ENCODE data around the gene PDZD2.
"Not testable (repeated sequence)": the region's sequence is repeated elsewhere in the genome, so short reads cannot be mapped to it uniquely, and the experiment has no call there.

PDZD2 gene

DNA sequence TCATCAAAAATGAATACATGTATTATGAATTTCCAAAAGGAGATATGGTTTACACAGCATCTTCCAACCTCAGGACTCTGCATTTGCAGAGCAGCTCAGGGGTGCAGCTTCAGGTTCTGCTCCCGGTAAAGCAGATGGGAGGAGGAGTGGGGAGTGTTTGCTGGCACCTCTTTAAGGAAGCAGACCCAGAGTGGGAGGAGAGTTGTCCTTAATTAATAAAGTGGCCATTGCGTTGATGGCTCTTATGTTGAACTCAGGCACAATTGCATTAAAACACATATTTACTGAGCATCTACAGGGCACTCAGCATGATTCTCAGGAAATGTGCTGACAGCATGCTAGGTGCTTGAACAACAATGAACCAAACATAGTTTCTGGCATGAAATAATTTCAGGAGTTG is 121.0 kb downstream of the PDZD2 start:
- no peak for DNase-seq (ENCODE audit: extremely low spot score)
- ChIA-PET POLR2A (interaction anchor here (0.6 kb wide), 1 partner anchor 16 kb away, joined by 3 read pairs; no protein-coding TSS in a partner anchor), CTCF (no interaction called here)

GRCh38 chr5:31761877-31762276 is 122.9 kb downstream of the PDZD2 start:
- no peak for DNase-seq (ENCODE audit: extremely low spot score)
- ChIA-PET CTCF (interaction anchor here (0.7 to 1.6 kb wide), 2 partner anchors 14 to 177 kb away, joined by 3 read pairs; no protein-coding TSS in a partner anchor), POLR2A (no interaction called here)
- TF ChIP-seq, protein P1, sequence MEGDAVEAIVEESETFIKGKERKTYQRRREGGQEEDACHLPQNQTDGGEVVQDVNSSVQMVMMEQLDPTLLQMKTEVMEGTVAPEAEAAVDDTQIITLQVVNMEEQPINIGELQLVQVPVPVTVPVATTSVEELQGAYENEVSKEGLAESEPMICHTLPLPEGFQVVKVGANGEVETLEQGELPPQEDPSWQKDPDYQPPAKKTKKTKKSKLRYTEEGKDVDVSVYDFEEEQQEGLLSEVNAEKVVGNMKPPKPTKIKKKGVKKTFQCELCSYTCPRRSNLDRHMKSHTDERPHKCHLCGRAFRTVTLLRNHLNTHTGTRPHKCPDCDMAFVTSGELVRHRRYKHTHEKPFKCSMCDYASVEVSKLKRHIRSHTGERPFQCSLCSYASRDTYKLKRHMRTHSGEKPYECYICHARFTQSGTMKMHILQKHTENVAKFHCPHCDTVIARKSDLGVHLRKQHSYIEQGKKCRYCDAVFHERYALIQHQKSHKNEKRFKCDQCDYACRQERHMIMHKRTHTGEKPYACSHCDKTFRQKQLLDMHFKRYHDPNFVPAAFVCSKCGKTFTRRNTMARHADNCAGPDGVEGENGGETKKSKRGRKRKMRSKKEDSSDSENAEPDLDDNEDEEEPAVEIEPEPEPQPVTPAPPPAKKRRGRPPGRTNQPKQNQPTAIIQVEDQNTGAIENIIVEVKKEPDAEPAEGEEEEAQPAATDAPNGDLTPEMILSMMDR (IDR thresholded peaks at IDR 0.05; ENCODE audit: control extremely low read depth, extremely low read depth, low read depth, missing control alignments), result no peak

More for the DNA sequence above, 121.0 kb downstream of the PDZD2 start:
- TF ChIP-seq, protein P1 (IDR thresholded peaks at IDR 0.05; ENCODE audit: control extremely low read depth, extremely low read depth, low read depth, missing control alignments), result no peak

- DNase-seq (ENCODE audit: extremely low spot score), result no peak
- TF ChIP-seq, protein P1 (IDR thresholded peaks at IDR 0.05; ENCODE audit: control extremely low read depth, extremely low read depth, low read depth, missing control alignments), result no peak
- CTCF ChIA-PET, result interaction anchor here (1.6 kb wide), 1 partner anchor 13 kb away, joined by 3 read pairs; no protein-coding TSS in a partner anchor
- POLR2A ChIA-PET, result interaction anchor here (0.6 kb wide), 1 partner anchor 23 kb away, joined by 3 read pairs; no protein-coding TSS in a partner anchor
Observed at GRCh38 chr5:31763424-31763823, 124.5 kb downstream of the PDZD2 start.

GRCh38 chr5:31764687-31765086 is 125.8 kb downstream of the PDZD2 start:
- CTCF ChIA-PET; POLR2A ChIA-PET; DNase-seq (ENCODE audit: extremely low spot score): not testable (repeated sequence)

DNA sequence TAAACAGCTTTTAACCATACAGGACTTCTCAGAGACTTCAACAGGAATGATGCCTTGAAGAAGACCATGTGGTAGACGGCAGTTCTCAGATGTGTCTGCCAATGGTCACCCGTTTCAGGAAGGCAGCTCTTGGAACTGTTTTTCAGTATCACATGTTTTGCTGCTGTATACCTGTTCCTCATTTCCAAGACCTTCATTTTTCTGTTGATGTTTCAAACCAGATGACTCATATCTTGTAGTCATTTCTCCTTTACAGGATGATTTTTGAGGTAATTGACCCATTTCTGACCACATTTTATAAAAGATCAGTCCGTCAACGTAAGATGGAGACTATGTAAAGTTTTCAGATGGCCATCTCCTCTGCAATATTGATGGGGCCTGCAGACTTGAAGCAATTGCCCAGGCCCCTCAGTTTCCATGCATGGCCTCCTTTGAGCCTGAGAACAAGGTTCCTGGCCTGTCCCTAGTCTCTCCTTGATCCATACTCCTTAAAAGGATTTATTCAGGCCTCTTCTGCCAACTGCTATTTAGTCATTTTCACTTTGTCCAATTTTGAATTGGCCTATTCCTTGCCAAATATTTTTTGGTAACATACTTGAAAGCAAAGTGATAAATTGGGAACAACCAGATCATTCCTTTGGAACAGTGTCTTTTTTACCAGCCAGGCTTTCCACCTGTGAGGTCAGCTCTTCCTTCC is 128.6 kb downstream of the PDZD2 start:
- CTCF ChIA-PET, result interaction anchor here (0.8 kb wide), 1 partner anchor 318 kb away, joined by 3 read pairs; no protein-coding TSS in a partner anchor
- DNase-seq (ENCODE audit: extremely low spot score), result no peak

GRCh38 chr5:31768046-31768445 is 129.1 kb downstream of the PDZD2 start:
- ChIA-PET POLR2A (no interaction called here), CTCF (interaction anchor here (0.8 kb wide), 1 partner anchor 317 kb away, joined by 3 read pairs; no protein-coding TSS in a partner anchor)
- TF ChIP-seq, protein P1 (IDR thresholded peaks at IDR 0.05; ENCODE audit: control extremely low read depth, extremely low read depth, low read depth, missing control alignments), result no peak
- no peak for DNase-seq (ENCODE audit: extremely low spot score)

More for the DNA sequence above, 128.6 kb downstream of the PDZD2 start:
- POLR2A ChIA-PET, result no interaction called here
- TF ChIP-seq, protein P1 (IDR thresholded peaks at IDR 0.05; ENCODE audit: control extremely low read depth, extremely low read depth, low read depth, missing control alignments), result no peak

DNA sequence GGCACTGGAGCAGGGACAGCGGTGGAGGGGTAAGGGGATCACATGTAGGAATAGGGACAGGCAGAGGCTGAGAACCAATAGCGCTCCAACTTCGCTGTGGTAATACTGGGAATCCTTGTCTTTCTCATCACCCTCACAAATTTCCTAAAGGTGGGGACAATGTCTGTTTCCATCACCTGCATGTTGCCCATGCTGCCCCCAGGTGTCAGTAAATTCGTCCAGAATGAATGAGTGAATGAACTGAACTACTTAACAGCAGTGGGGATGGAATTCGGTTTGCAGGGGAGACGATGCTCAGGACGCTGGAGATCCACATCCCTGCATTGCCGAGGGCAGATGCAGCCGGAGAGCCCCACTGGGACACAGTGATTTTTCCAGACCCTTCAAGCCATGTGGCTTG is 129.9 kb downstream of the PDZD2 start:
- DNase-seq (ENCODE audit: extremely low spot score), result no peak
- TF ChIP-seq, protein P1 (IDR thresholded peaks at IDR 0.05; ENCODE audit: control extremely low read depth, extremely low read depth, low read depth, missing control alignments), result no peak
- CTCF ChIA-PET, result interaction anchor here (0.8 to 2.5 kb wide), 4 partner anchors 14 to 324 kb away, joined by 3 to 6 read pairs (median 4); no protein-coding TSS in a partner anchor
- POLR2A ChIA-PET, result no interaction called here

Data from GM10248 (cell line).